DND-41 (cell line): Measurements from ENCODE around the gene HOPX.
"Not testable (repeated sequence)": the region's sequence is repeated elsewhere in the genome, so short reads cannot be mapped to it uniquely, and the experiment has no call there.

Experiments
- ATAC-seq: fragments of 200-7000 bp; cut with Tn5 transposase; 3 replicates; pipeline ENCODE4 v1.9.1; 2021; ENCODE audit warnings: low read depth; ENCODE audit not compliant: insufficient read depth
- DNase-seq: peaks from one replicate; pipeline ENCODE4 v3.0.0-alpha.2; 2020
- H2AFZ ChIP-seq: 2 replicates; pipeline ENCODE4 v1.6.0; 2012; ENCODE audit warnings: low read depth, low read length
- H3K27ac ChIP-seq: 2 replicates; pipeline ENCODE4 v1.5.1; 2012; ENCODE audit warnings: low read length, inconsistent platforms
- H3K27me3 ChIP-seq: fragments of 200-600 bp; sonication (generic); 2 replicates; pipeline ENCODE4 v1.6.0; 2012; ENCODE audit warnings: low read length, mild to moderate bottlenecking, inconsistent platforms; ENCODE audit not compliant: insufficient read depth, poor library complexity
- H3K36me3 ChIP-seq: 2 replicates; pipeline ENCODE4 v1.5.1; 2012; ENCODE audit warnings: low read length, inconsistent platforms; ENCODE audit not compliant: insufficient read depth
- H3K4me1 ChIP-seq: 2 replicates; pipeline ENCODE4 v1.5.1; 2012; ENCODE audit warnings: mild to moderate bottlenecking, low read length; ENCODE audit not compliant: insufficient read depth
- H3K4me2 ChIP-seq: 2 replicates; pipeline ENCODE4 v1.6.0; 2012; ENCODE audit warnings: mild to moderate bottlenecking, moderate library complexity, low read length, inconsistent platforms; ENCODE audit not compliant: insufficient read depth
- H3K4me3 ChIP-seq, 2 experiments: fragments of 200-600 bp in 1 of 2; shearing (Covaris generic) in 1 of 2; 2 replicates each; pipeline ENCODE4 v1.5.1; 2012 to 2016; ENCODE audit warnings: inconsistent platforms in 2 of 2, low read length in 2 of 2, mild to moderate bottlenecking in 2 of 2, low read depth in 1 of 2, moderate library complexity in 1 of 2
- H3K79me2 ChIP-seq: 2 replicates; pipeline ENCODE4 v1.6.0; 2012; ENCODE audit warnings: low read length, inconsistent platforms; ENCODE audit not compliant: insufficient read depth
- H3K9ac ChIP-seq: 2 replicates; pipeline ENCODE4 v1.6.0; 2012; ENCODE audit warnings: low read depth, mild to moderate bottlenecking, inconsistent platforms, low read length, moderate library complexity
- H3K9me3 ChIP-seq: 2 replicates; pipeline ENCODE4 v1.5.1; 2012; ENCODE audit warnings: low read length, moderate library complexity, mild to moderate bottlenecking, inconsistent platforms; ENCODE audit not compliant: insufficient read depth, severe bottlenecking
- H4K20me1 ChIP-seq: 2 replicates; pipeline ENCODE4 v1.6.0; 2012; ENCODE audit warnings: low read length; ENCODE audit not compliant: insufficient read depth
- EZH2 ChIP-seq: IDR thresholded peaks from 3 replicates; pipeline ENCODE4 v1.6.1; 2012; ENCODE audit warnings: borderline replicate concordance, low read depth, mild to moderate bottlenecking, moderate library complexity, low read length, inconsistent platforms; ENCODE audit not compliant: severe bottlenecking
- TF ChIP-seq, protein P1 (sequence below): IDR thresholded peaks from 2 replicates; pipeline ENCODE4 v1.5.1; 2012; ENCODE audit warnings: borderline replicate concordance, low read length, moderate library complexity, mild to moderate bottlenecking; ENCODE audit not compliant: poor library complexity, severe bottlenecking; ENCODE audit errors: extremely low read depth

Gene HOPX

DNA sequence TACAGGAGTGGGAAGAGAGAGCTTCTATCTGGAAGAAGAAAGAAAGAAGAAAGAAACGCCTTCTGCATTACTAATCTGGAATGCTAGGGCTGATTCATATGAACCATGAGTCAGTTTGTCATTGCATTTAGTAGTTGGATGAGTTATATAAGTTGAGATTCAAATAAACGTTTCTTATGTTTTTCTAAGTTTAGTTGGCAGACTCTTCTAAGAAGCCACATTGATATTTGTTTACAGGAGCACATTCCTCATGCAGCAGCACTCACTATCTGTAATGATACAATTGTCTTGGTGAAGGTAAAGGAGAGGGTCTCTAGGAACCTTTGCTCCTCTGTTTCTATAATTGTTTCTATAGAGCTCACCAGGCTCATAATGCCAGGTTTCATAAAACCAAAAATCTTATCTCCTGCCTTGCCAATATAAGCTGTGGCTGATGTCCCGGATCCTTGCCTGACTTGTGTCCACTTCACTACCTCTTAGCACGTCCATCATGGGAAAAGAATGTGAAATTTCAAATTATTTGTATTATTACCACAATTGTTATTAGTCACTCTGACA, 39.5 kb downstream of the HOPX start:
- TF ChIP-seq, protein P1, sequence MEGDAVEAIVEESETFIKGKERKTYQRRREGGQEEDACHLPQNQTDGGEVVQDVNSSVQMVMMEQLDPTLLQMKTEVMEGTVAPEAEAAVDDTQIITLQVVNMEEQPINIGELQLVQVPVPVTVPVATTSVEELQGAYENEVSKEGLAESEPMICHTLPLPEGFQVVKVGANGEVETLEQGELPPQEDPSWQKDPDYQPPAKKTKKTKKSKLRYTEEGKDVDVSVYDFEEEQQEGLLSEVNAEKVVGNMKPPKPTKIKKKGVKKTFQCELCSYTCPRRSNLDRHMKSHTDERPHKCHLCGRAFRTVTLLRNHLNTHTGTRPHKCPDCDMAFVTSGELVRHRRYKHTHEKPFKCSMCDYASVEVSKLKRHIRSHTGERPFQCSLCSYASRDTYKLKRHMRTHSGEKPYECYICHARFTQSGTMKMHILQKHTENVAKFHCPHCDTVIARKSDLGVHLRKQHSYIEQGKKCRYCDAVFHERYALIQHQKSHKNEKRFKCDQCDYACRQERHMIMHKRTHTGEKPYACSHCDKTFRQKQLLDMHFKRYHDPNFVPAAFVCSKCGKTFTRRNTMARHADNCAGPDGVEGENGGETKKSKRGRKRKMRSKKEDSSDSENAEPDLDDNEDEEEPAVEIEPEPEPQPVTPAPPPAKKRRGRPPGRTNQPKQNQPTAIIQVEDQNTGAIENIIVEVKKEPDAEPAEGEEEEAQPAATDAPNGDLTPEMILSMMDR = no peak
- TF ChIP-seq EZH2 = no peak
- DNase-seq (no peak), ATAC-seq (no peak)
- Histone ChIP-seq H3K4me2 (no peak overlapping the region), H3K9ac (no peak overlapping the region), H3K4me1 (no peaks in the 10 kb centered on the region), H3K9me3 (peaks cover 4% of the 10 kb centered on the region), H3K36me3 (no peaks in the 10 kb centered on the region), H3K4me3 (no peak overlapping the region), H4K20me1 (no peaks in the 10 kb centered on the region), H2AFZ (no peak overlapping the region), H3K27me3 (no peaks in the 10 kb centered on the region), H3K79me2 (no peaks in the 10 kb centered on the region), H3K27ac (no peak overlapping the region)

DNA sequence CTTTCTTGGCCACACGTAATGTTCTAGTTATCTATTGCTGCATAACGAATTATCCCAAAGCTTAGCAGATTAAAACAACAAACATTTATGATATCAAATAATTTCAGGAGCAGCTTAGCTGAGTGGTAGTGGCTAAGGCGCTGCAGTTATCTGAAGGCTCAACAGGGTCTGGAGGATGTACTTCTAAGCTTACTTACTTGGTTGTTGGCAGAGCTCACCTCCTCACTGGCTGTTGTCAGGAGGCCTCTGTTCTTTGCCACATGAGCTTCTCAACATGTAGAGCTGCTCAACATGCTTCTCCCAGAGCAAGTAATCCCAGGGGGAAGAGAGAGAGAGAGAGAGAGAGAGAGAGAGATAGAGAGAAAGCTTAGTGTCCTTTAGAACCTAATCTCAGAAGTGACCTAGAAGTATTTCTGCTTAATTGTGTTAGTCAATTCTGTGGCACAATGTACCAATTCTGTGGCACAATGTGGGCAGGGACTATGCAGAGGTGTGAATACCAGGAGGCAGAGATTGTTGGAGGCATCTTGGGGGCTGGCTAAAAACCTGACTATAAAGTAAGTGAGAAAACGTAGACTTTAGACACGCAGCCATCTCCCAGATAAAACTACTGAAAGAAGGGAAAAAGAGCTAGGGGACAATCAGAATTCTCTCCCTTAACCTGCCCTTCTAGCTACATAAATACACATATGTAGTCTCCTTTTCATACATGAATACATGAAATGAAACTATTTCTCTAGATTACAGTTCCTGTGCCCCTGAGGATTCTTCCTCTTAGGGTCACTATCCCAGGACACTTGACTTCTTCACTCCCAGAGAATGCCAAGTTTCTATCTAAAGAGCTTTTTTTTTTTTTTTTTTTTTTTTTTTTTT, 40.2 kb downstream of the HOPX start:
- no peaks in the 10 kb centered on the region for H3K36me3 ChIP-seq
- H3K9me3 ChIP-seq = no peaks in the 10 kb centered on the region
- no peaks in the 10 kb centered on the region for H4K20me1 ChIP-seq
- DNase-seq = no peak
- no peak overlapping the region for H2AFZ ChIP-seq
- TF ChIP-seq EZH2 = no peak
- TF ChIP-seq, protein P1 = no peak
- H3K9ac ChIP-seq = no peak overlapping the region
- no peaks in the 10 kb centered on the region for H3K4me1 ChIP-seq
- H3K79me2 ChIP-seq = no peaks in the 10 kb centered on the region
- ATAC-seq = no peak
- no peak overlapping the region for H3K4me3 ChIP-seq
- no peak overlapping the region for H3K27ac ChIP-seq
- no peaks in the 10 kb centered on the region for H3K27me3 ChIP-seq
- no peak overlapping the region for H3K4me2 ChIP-seq

DNA sequence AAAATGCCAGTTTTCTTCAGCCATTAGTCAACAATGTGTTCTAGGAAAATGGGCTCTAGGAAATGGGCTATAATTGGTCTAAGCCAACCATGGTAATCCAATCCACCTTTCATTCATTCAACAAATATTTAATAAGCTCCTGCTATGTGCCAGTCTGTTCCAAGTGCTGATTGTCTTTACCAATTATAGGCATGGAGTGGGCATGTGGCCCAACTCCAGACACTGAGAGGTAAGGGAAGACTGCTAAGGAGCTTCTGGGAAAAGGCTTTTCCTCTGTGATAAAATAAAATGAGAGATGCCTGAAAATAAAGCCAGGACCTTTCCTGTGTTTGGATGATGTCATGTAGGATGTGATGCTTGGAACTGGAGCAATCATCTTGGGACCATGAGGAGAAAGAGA, 43.3 kb downstream of the HOPX start:
- Histone ChIP-seq H3K9ac (no peak overlapping the region), H3K36me3 (no peaks in the 10 kb centered on the region), H3K27ac (no peak overlapping the region), H4K20me1 (no peaks in the 10 kb centered on the region), H3K9me3 (no peaks in the 10 kb centered on the region), H3K4me2 (no peak overlapping the region), H3K27me3 (no peaks in the 10 kb centered on the region), H3K4me1 (no peaks in the 10 kb centered on the region), H3K4me3 (no peak overlapping the region), H3K79me2 (no peaks in the 10 kb centered on the region), H2AFZ (no peak overlapping the region)
- DNase-seq (no peak), ATAC-seq (no peak)
- TF ChIP-seq, protein P1 = no peak
- TF ChIP-seq EZH2 = no peak

DNA sequence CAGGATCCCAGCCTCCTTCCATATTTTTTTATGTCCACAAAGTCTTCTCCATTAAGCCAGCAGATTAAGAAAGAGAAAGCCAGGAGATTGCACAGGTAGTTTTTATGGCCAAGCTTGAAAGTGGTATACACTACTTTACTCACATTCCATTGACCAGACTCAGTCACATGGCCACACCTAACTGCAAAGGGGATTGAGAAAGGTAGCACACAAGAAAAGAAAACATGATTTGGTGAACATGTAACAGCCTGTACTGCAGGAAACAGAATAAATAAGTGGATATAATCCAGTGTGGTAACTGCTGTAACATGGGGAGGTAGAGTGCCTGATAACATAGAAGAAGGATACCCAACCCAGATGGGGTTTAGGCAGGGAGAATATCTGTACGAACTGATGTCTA, 43.9 kb downstream of the HOPX start:
- Histone ChIP-seq H3K79me2 (no peaks in the 10 kb centered on the region), H3K4me2 (no peak overlapping the region), H3K4me3 (no peak overlapping the region), H2AFZ (no peak overlapping the region), H3K36me3 (no peaks in the 10 kb centered on the region), H3K27ac (no peak overlapping the region), H4K20me1 (no peaks in the 10 kb centered on the region), H3K27me3 (no peaks in the 10 kb centered on the region), H3K4me1 (no peaks in the 10 kb centered on the region), H3K9ac (no peak overlapping the region), H3K9me3 (no peaks in the 10 kb centered on the region)
- ATAC-seq (no peak), DNase-seq (no peak)
- no peak for TF ChIP-seq EZH2
- TF ChIP-seq, protein P1 = no peak

DNA sequence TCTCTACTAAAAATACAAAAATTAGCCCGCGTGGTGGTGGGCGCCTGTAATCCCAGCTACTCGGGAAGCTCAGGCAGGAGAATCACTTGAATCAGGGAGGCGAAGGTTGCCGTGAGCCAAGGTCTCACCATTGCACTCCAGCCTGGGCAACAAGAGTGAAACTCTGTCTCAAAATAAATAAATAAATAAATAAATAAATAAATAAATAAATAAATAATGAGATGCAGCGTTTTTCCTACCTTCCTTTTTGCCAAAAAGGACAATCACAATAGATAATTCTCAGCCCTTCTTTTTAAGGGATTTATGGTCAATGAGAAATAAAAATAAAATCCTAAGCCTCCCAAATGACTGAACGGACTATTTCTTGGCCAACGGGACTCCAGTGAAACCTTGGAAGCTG, 46.1 kb downstream of the HOPX start:
- H2AFZ ChIP-seq, H3K4me3 ChIP-seq, H3K36me3 ChIP-seq, ATAC-seq, H3K27me3 ChIP-seq, H3K4me1 ChIP-seq, H3K27ac ChIP-seq, H3K4me2 ChIP-seq, H3K9me3 ChIP-seq, DNase-seq, H3K9ac ChIP-seq, H4K20me1 ChIP-seq, H3K79me2 ChIP-seq: not testable (repeated sequence)
